SK-N-SH treated with all-trans-retinoic acid at 6 μM for 48 hours (cell line): ENCODE data around the gene A2M.

Experiments
- ATAC-seq: fragments of 200-7000 bp; cut with Tn5 transposase; 3 replicates; pipeline ENCODE4 v1.9.1; 2020; ENCODE audit warnings: mild to moderate bottlenecking, moderate library complexity
- ARNTL ChIP-seq: fragments of 450-650 bp; formaldehyde crosslinking; IDR thresholded peaks from 2 replicates; pipeline ENCODE4 v1.5.0; 2020; ENCODE audit warnings: low read depth, mild to moderate bottlenecking, moderate library complexity, borderline replicate concordance
- BACH2 ChIP-seq: fragments of 250-450 bp; sonication (Bioruptor Pico); IDR thresholded peaks from 2 replicates; pipeline ENCODE4 v1.9.0; 2021; ENCODE audit warnings: mild to moderate bottlenecking, borderline replicate concordance
- CREB5 ChIP-seq: fragments of 250-450 bp; sonication (Bioruptor Pico); IDR thresholded peaks from 2 replicates; pipeline ENCODE4 v1.5.1; 2020; ENCODE audit warnings: low read depth, mild to moderate bottlenecking, moderate library complexity
- CSDC2 ChIP-seq: fragments of 250-450 bp; sonication (Bioruptor Pico); IDR thresholded peaks from 2 replicates; pipeline ENCODE4 v1.5.0; 2020; ENCODE audit warnings: mild to moderate bottlenecking, moderate library complexity
- CSRNP3 ChIP-seq: fragments of 250-450 bp; sonication (Bioruptor Pico); IDR thresholded peaks from 2 replicates; pipeline ENCODE4 v1.5.1; 2021; ENCODE audit warnings: mild to moderate bottlenecking, moderate library complexity
- ESRRG ChIP-seq: fragments of 250-450 bp; sonication (Bioruptor Pico); IDR thresholded peaks from 2 replicates; pipeline ENCODE4 v1.6.1; 2021; ENCODE audit warnings: mild to moderate bottlenecking
- GLIS3 ChIP-seq: fragments of 250-450 bp; sonication (Bioruptor Pico); IDR thresholded peaks from 2 replicates; pipeline ENCODE4 v1.5.0; 2020; ENCODE audit warnings: mild to moderate bottlenecking, moderate library complexity
- OSR1 ChIP-seq: fragments of 250-450 bp; sonication (Bioruptor Pico); IDR thresholded peaks from 2 replicates; pipeline ENCODE4 v1.8.0; 2022; ENCODE audit warnings: moderate library complexity, mild to moderate bottlenecking, inconsistent platforms
- PATZ1 ChIP-seq: fragments of 250-450 bp; sonication (Bioruptor Pico); IDR thresholded peaks from 2 replicates; pipeline ENCODE4 v1.8.0; 2020; ENCODE audit warnings: mild to moderate bottlenecking, moderate library complexity, borderline replicate concordance
- PPARA ChIP-seq: fragments of 250-450 bp; sonication (Bioruptor Pico); IDR thresholded peaks from 2 replicates; pipeline ENCODE4 v1.5.0; 2020; ENCODE audit warnings: mild to moderate bottlenecking, borderline replicate concordance
- RARB ChIP-seq: fragments of 250-450 bp; sonication (Bioruptor Pico); IDR thresholded peaks from 2 replicates; pipeline ENCODE4 v1.8.0; 2021; ENCODE audit warnings: mild to moderate bottlenecking, moderate library complexity
- TCF4 ChIP-seq: fragments of 250-450 bp; sonication (Bioruptor Pico); IDR thresholded peaks from 2 replicates; pipeline ENCODE4 v1.8.0; 2021; ENCODE audit warnings: mild to moderate bottlenecking, moderate library complexity, borderline replicate concordance
- TOX ChIP-seq: fragments of 250-450 bp; sonication (Bioruptor Pico); IDR thresholded peaks from 2 replicates; pipeline ENCODE4 v1.8.0; 2021; ENCODE audit warnings: mild to moderate bottlenecking, moderate library complexity, borderline replicate concordance
- TSHZ2 ChIP-seq: fragments of 250-450 bp; sonication (Bioruptor Pico); IDR thresholded peaks from 2 replicates; pipeline ENCODE4 v1.5.0; 2020; ENCODE audit warnings: mild to moderate bottlenecking, moderate library complexity
- ZFP3 ChIP-seq: fragments of 250-450 bp; sonication (Bioruptor Pico); IDR thresholded peaks from 2 replicates; pipeline ENCODE4 v1.5.0; 2020; ENCODE audit warnings: mild to moderate bottlenecking, moderate library complexity
- ZFP30 ChIP-seq: fragments of 450-650 bp; formaldehyde crosslinking; IDR thresholded peaks from 2 replicates; pipeline ENCODE4 v1.5.0; 2022; ENCODE audit warnings: mild to moderate bottlenecking, moderate library complexity
- ZNF565 ChIP-seq: fragments of 450-650 bp; formaldehyde crosslinking; conservative IDR thresholded peaks from 2 replicates; pipeline ENCODE4 v1.5.0; 2020; ENCODE audit warnings: low read depth, mild to moderate bottlenecking, moderate library complexity
- ZNF70 ChIP-seq: fragments of 450-650 bp; formaldehyde crosslinking; IDR thresholded peaks from 2 replicates; pipeline ENCODE4 v1.5.0; 2020; ENCODE audit warnings: mild to moderate bottlenecking, moderate library complexity

Gene A2M

GRCh38 chr12:9074484-9075137 lies 41.1 kb downstream of the A2M start (continued):
- no peak for TF ChIP-seq ZFP30 (CRISPR knock-in tag)
- TF ChIP-seq OSR1 (CRISPR knock-in tag): no peak
- no peak for TF ChIP-seq GLIS3
- TF ChIP-seq, all 23 proteins: peak for 0

- no peak for ATAC-seq
- no peak for TF ChIP-seq CREB5
- TF ChIP-seq ZFP30 (CRISPR knock-in tag): no peak
- no peak for TF ChIP-seq GLIS3
- TF ChIP-seq PPARA (CRISPR knock-in tag): no peak
- TF ChIP-seq OSR1 (CRISPR knock-in tag): no peak
- TF ChIP-seq ZNF70 (CRISPR knock-in tag): no peak
- TF ChIP-seq BACH2 (CRISPR knock-in tag): no peak
- no peak for TF ChIP-seq CSDC2
- TF ChIP-seq, all 23 proteins: peak for 0
Observed at GRCh38 chr12:9073076-9073475, 42.6 kb downstream of the A2M start.

GRCh38 chr12:9072481-9073038 lies 43.2 kb downstream of the A2M start:
- TF ChIP-seq BACH2 (CRISPR knock-in tag) (no peak), TCF4 (CRISPR knock-in tag) (no peak), ZNF70 (CRISPR knock-in tag) (no peak), RARB (no peak), ZFP3 (CRISPR knock-in tag) (no peak), CSDC2 (no peak), PPARA (CRISPR knock-in tag) (no peak), CSRNP3 (CRISPR knock-in tag) (no peak), PATZ1 (CRISPR knock-in tag) (no peak), ARNTL (no peak), GLIS3 (no peak), TSHZ2 (CRISPR knock-in tag) (no peak), TOX (CRISPR knock-in tag) (no peak), ZNF565 (no peak), ESRRG (CRISPR knock-in tag) (no peak)
- ATAC-seq: no peak

- no peak for TF ChIP-seq TSHZ2 (CRISPR knock-in tag)
- no peak for TF ChIP-seq ZNF565
- TF ChIP-seq ARNTL: no peak
- ATAC-seq: no peak
Observed at GRCh38 chr12:9071969-9072368, 43.8 kb downstream of the A2M start.
